DND-41 (cell line): Measurements from ENCODE around the gene OBSCN.

Experiments
- ATAC-seq: fragments of 200-7000 bp; cut with Tn5 transposase; 3 replicates; pipeline ENCODE4 v1.9.1; 2021; ENCODE audit warnings: low read depth; ENCODE audit not compliant: insufficient read depth
- DNase-seq: peaks from one replicate; pipeline ENCODE4 v3.0.0-alpha.2; 2020
- H2AFZ ChIP-seq: 2 replicates; pipeline ENCODE4 v1.6.0; 2012; ENCODE audit warnings: low read depth, low read length
- H3K27ac ChIP-seq: 2 replicates; pipeline ENCODE4 v1.5.1; 2012; ENCODE audit warnings: low read length, inconsistent platforms
- H3K27me3 ChIP-seq: fragments of 200-600 bp; sonication (generic); 2 replicates; pipeline ENCODE4 v1.6.0; 2012; ENCODE audit warnings: low read length, mild to moderate bottlenecking, inconsistent platforms; ENCODE audit not compliant: insufficient read depth, poor library complexity
- H3K36me3 ChIP-seq: 2 replicates; pipeline ENCODE4 v1.5.1; 2012; ENCODE audit warnings: low read length, inconsistent platforms; ENCODE audit not compliant: insufficient read depth
- H3K4me1 ChIP-seq: 2 replicates; pipeline ENCODE4 v1.5.1; 2012; ENCODE audit warnings: mild to moderate bottlenecking, low read length; ENCODE audit not compliant: insufficient read depth
- H3K4me2 ChIP-seq: 2 replicates; pipeline ENCODE4 v1.6.0; 2012; ENCODE audit warnings: mild to moderate bottlenecking, moderate library complexity, low read length, inconsistent platforms; ENCODE audit not compliant: insufficient read depth
- H3K4me3 ChIP-seq, 2 experiments: fragments of 200-600 bp in 1 of 2; shearing (Covaris generic) in 1 of 2; 2 replicates each; pipeline ENCODE4 v1.5.1; 2012 to 2016; ENCODE audit warnings: inconsistent platforms in 2 of 2, low read length in 2 of 2, mild to moderate bottlenecking in 2 of 2, low read depth in 1 of 2, moderate library complexity in 1 of 2
- H3K79me2 ChIP-seq: 2 replicates; pipeline ENCODE4 v1.6.0; 2012; ENCODE audit warnings: low read length, inconsistent platforms; ENCODE audit not compliant: insufficient read depth
- H3K9ac ChIP-seq: 2 replicates; pipeline ENCODE4 v1.6.0; 2012; ENCODE audit warnings: low read depth, mild to moderate bottlenecking, inconsistent platforms, low read length, moderate library complexity
- H3K9me3 ChIP-seq: 2 replicates; pipeline ENCODE4 v1.5.1; 2012; ENCODE audit warnings: low read length, moderate library complexity, mild to moderate bottlenecking, inconsistent platforms; ENCODE audit not compliant: insufficient read depth, severe bottlenecking
- H4K20me1 ChIP-seq: 2 replicates; pipeline ENCODE4 v1.6.0; 2012; ENCODE audit warnings: low read length; ENCODE audit not compliant: insufficient read depth
- EZH2 ChIP-seq: IDR thresholded peaks from 3 replicates; pipeline ENCODE4 v1.6.1; 2012; ENCODE audit warnings: borderline replicate concordance, low read depth, mild to moderate bottlenecking, moderate library complexity, low read length, inconsistent platforms; ENCODE audit not compliant: severe bottlenecking
- TF ChIP-seq, protein P1 (sequence below): IDR thresholded peaks from 2 replicates; pipeline ENCODE4 v1.5.1; 2012; ENCODE audit warnings: borderline replicate concordance, low read length, moderate library complexity, mild to moderate bottlenecking; ENCODE audit not compliant: poor library complexity, severe bottlenecking; ENCODE audit errors: extremely low read depth

Gene OBSCN

DNA sequence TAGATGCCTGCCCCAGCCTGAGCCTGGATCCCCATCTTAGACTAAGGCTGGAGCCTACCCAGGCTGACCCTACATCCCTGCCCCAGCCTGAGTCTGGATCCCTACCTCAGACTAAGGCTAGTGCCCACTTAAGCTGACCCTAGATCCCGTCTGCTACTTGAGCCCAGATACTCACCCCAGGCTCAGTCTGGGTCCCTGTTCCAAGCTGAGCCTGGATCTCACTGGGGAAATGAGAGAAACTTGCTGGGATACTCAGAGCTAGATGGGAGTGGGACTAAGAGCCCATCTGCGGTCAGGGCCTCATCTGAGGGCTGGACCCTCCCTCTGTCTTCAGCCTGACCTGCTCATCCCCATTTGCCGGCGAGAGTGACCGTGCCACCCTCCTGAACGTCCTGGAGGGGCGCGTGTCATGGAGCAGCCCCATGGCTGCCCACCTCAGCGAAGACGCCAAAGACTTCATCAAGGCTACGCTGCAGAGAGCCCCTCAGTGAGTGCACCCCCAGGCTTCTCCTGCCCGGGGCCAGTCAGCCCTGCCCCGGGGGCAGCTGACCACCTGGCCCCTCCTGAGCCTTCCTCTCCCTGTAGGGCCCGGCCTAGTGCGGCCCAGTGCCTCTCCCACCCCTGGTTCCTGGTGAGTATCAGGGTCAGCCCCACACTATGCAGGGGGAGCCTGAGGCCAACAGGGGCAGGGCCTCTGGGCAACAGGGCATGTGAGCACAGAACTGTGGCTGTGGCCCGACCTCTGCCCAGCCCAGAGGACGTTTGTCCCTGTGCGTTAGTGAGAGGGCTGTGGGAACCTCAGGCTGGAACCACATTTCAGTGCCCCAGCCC, 162.0 kb downstream of the OBSCN start:
- TF ChIP-seq, protein P1, sequence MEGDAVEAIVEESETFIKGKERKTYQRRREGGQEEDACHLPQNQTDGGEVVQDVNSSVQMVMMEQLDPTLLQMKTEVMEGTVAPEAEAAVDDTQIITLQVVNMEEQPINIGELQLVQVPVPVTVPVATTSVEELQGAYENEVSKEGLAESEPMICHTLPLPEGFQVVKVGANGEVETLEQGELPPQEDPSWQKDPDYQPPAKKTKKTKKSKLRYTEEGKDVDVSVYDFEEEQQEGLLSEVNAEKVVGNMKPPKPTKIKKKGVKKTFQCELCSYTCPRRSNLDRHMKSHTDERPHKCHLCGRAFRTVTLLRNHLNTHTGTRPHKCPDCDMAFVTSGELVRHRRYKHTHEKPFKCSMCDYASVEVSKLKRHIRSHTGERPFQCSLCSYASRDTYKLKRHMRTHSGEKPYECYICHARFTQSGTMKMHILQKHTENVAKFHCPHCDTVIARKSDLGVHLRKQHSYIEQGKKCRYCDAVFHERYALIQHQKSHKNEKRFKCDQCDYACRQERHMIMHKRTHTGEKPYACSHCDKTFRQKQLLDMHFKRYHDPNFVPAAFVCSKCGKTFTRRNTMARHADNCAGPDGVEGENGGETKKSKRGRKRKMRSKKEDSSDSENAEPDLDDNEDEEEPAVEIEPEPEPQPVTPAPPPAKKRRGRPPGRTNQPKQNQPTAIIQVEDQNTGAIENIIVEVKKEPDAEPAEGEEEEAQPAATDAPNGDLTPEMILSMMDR = no peak
- TF ChIP-seq EZH2 = no peak
- no peaks in the 10 kb centered on the region for H3K27me3 ChIP-seq
- no peaks in the 10 kb centered on the region for H4K20me1 ChIP-seq

DNA sequence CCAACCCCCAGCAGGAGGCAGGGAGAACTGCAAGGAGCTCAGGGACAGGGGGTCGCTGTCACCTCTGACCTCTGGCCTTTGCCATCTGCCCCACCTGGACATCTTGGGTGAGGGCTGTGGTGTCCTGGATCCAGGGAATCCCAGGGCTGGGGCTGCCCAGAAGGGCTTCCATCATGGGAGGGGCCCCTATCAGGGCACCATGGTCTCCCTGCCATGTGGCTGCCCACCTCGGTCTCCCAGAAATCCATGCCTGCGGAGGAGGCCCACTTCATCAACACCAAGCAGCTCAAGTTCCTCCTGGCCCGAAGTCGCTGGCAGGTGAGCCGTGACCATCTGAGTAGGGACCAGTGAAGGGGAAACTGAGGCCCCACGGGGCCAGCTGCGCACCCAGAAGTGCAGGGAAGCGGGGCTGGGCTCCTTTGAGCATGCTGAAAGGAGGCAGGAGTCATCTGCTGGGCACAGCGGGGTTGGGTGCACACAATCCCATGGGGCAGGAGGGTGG, 162.6 kb downstream of the OBSCN start:
- H3K27me3 ChIP-seq = no peaks in the 10 kb centered on the region
- no peak overlapping the region for H3K27ac ChIP-seq
- H3K4me1 ChIP-seq = no peaks in the 10 kb centered on the region
- H3K36me3 ChIP-seq = no peaks in the 10 kb centered on the region
- no peak overlapping the region for H2AFZ ChIP-seq
- no peak overlapping the region for H3K9ac ChIP-seq
- DNase-seq (no peak), ATAC-seq (no peak)
- no peak for TF ChIP-seq EZH2
- TF ChIP-seq, protein P1 = no peak
- no peaks in the 10 kb centered on the region for H4K20me1 ChIP-seq
- H3K79me2 ChIP-seq = no peaks in the 10 kb centered on the region
- H3K4me2 ChIP-seq = no peak overlapping the region
- no peak overlapping the region for H3K4me3 ChIP-seq
- no peaks in the 10 kb centered on the region for H3K9me3 ChIP-seq

More for the DNA sequence above, 162.0 kb downstream of the OBSCN start:
- H3K4me2 ChIP-seq = no peak overlapping the region
- H2AFZ ChIP-seq = no peak overlapping the region
- H3K27ac ChIP-seq = no peak overlapping the region
- ATAC-seq (no peak; the same call in 2 of the 3 replicates), DNase-seq (no peak)
- H3K9ac ChIP-seq = no peak overlapping the region
- H3K4me3 ChIP-seq = no peak overlapping the region
- no peaks in the 10 kb centered on the region for H3K79me2 ChIP-seq
- no peaks in the 10 kb centered on the region for H3K4me1 ChIP-seq
- H3K36me3 ChIP-seq = no peaks in the 10 kb centered on the region
- no peaks in the 10 kb centered on the region for H3K9me3 ChIP-seq

DNA sequence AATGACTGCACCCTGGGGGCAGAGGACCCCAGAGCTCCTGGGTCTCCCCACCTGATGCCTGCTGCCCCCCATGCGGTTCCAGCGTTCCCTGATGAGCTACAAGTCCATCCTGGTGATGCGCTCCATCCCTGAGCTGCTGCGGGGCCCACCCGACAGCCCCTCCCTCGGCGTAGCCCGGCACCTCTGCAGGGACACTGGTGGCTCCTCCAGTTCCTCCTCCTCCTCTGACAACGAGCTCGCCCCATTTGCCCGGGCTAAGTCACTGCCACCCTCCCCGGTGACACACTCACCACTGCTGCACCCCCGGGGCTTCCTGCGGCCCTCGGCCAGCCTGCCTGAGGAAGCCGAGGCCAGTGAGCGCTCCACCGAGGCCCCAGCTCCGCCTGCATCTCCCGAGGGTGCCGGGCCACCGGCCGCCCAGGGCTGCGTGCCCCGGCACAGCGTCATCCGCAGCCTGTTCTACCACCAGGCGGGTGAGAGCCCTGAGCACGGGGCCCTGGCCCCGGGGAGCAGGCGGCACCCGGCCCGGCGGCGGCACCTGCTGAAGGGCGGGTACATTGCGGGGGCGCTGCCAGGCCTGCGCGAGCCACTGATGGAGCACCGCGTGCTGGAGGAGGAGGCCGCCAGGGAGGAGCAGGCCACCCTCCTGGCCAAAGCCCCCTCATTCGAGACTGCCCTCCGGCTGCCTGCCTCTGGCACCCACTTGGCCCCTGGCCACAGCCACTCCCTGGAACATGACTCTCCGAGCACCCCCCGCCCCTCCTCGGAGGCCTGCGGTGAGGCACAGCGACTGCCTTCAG, 163.3 kb downstream of the OBSCN start:
- Histone ChIP-seq H3K4me1 (no peaks in the 10 kb centered on the region), H3K79me2 (no peaks in the 10 kb centered on the region), H3K27me3 (no peaks in the 10 kb centered on the region), H4K20me1 (no peaks in the 10 kb centered on the region), H3K9ac (no peak overlapping the region), H3K4me2 (no peak overlapping the region), H3K27ac (no peak overlapping the region), H2AFZ (no peak overlapping the region), H3K36me3 (no peaks in the 10 kb centered on the region), H3K4me3 (no peak overlapping the region), H3K9me3 (no peaks in the 10 kb centered on the region)
- DNase-seq = no peak
- ATAC-seq = no peak
- no peak for TF ChIP-seq EZH2
- TF ChIP-seq, protein P1 = no peak
